HUES48 (cell line): ENCODE data around the gene CXorf49.
"Not testable (repeated sequence)": the region's sequence is repeated elsewhere in the genome, so short reads cannot be mapped to it uniquely, and the experiment has no call there.

Experiments used
- H3K27ac ChIP-seq: one replicate; pipeline ENCODE4 v1.7.0; 2013; ENCODE audit warnings: low read depth, low read length, inconsistent platforms
- H3K27me3 ChIP-seq: 2 replicates; pipeline ENCODE4 v1.6.1; 2013; ENCODE audit warnings: mild to moderate bottlenecking, low read length; ENCODE audit not compliant: control insufficient read depth, insufficient read depth
- H3K36me3 ChIP-seq: 2 replicates; pipeline ENCODE4 v1.6.1; 2013; ENCODE audit warnings: low read length; ENCODE audit not compliant: control insufficient read depth, insufficient read depth
- H3K4me1 ChIP-seq: 2 replicates; pipeline ENCODE4 v1.6.1; 2013; ENCODE audit warnings: mild to moderate bottlenecking, low read length; ENCODE audit not compliant: control insufficient read depth, insufficient read depth
- H3K4me3 ChIP-seq: 2 replicates; pipeline ENCODE4 v1.5.1; 2013; ENCODE audit warnings: mild to moderate bottlenecking, low read depth, low read length
- H3K9ac ChIP-seq: 2 replicates; pipeline ENCODE4 v1.6.1; 2013; ENCODE audit warnings: mild to moderate bottlenecking, low read depth, low read length, moderate library complexity
- H3K9me3 ChIP-seq: 2 replicates; pipeline ENCODE4 v1.6.1; 2013; ENCODE audit warnings: low read length; ENCODE audit not compliant: control insufficient read depth, insufficient read depth

CXorf49 gene

GRCh38 chrX:71699023-71699344, 19.1 kb downstream of the CXorf49 start:
- not testable (repeated sequence) for H3K4me3 ChIP-seq, H3K36me3 ChIP-seq, H3K9ac ChIP-seq, H3K27ac ChIP-seq, H3K9me3 ChIP-seq, H3K27me3 ChIP-seq, H3K4me1 ChIP-seq

DNA sequence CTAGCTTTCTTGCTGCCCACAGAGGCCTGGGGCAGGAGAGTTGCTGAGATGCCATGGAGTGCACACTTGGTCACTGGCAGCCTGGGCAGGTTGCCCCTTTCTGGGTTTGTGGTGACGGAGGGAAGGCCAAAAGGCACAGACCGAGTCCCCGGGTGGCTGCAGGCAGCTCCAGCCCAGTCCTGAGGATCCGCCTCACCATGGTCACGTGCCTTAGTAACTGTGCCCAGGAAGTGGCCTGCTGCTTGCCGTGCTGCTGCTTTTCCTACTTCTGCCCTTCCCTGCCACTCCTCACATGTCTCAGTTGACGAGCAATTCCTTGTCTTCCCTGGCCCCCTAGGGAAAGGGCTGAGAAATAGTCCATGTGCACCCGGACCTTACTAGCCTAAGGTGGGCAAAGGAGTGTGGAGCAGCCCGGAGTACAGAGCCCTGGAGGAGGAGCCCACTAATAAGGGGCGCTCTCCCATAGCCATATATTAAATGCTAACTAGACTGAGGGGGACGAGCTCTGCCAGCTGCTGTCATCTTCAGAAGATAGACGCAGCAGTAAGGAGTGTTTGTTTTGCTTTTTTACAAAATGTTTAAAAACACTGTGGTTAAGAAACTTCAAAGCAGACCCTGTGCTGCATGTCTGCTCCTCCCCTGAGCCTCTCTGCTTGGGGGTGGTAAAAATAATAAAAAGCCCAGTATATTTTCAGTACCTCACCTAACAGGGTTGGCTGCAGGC, 19.6 kb downstream of the CXorf49 start:
- H3K9me3 ChIP-seq = not testable (repeated sequence)

GRCh38 chrX:71697466-71698298, 20.4 kb downstream of the CXorf49 start:
- H3K36me3 ChIP-seq, H3K27ac ChIP-seq, H3K9me3 ChIP-seq, H3K27me3 ChIP-seq, H3K4me3 ChIP-seq, H3K9ac ChIP-seq, H3K4me1 ChIP-seq: not testable (repeated sequence)

More for the DNA sequence above, 19.6 kb downstream of the CXorf49 start:
- H3K9ac ChIP-seq, H3K4me1 ChIP-seq, H3K27me3 ChIP-seq, H3K27ac ChIP-seq, H3K4me3 ChIP-seq, H3K36me3 ChIP-seq: not testable (repeated sequence)

DNA sequence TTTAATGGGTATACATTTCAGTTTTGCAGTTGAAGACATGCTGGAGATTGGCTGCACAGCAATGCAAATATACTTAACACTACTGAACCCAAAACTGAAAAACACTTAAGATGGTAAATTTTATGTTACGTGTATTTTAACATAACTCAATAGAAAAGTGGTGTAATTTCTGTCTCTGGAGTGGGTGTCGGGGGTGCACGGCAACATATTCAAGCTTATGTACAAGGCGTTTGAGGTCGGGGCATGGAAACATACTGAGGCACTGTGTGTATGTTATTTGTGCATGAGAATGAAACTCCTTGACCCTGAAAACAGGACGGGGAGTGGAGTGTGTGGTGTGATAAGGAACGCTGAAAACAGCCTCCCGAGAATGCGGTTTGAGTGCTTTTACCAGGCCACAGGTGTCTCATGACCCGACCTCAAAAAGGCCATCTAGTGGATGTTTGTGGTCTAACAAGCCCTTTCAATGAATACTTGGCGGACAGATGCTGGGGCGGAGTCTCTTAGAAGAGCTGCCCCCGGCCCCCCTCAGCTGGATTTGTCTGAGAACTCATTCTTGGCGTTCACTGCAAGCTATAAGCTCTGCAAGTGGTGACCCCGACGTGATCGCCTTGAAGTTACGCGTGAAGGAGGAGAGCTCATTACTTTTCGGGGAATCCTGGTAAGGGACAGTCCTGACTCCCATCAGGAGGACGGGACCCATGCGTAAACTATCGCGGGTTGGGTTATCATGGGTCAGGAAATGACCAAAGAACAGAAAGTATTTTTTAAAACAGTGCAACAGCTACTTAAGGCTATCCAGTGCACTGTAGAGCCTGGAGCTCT, 21.2 kb downstream of the CXorf49 start:
- not testable (repeated sequence) for H3K4me1 ChIP-seq, H3K9me3 ChIP-seq, H3K27me3 ChIP-seq, H3K9ac ChIP-seq, H3K4me3 ChIP-seq, H3K36me3 ChIP-seq, H3K27ac ChIP-seq

GRCh38 chrX:71679575-71680207, 38.4 kb downstream of the CXorf49 start:
- Histone ChIP-seq H3K27ac (no peak overlapping the region), H3K4me3 (no peak overlapping the region), H3K4me1 (no peaks in the 10 kb centered on the region), H3K9ac (no peak overlapping the region), H3K27me3 (no peaks in the 10 kb centered on the region), H3K36me3 (no peaks in the 10 kb centered on the region), H3K9me3 (peaks cover 17% of the 10 kb centered on the region)

GRCh38 chrX:71677195-71677594, 40.9 kb downstream of the CXorf49 start:
- H3K9me3 ChIP-seq = peaks cover 30% of the 10 kb centered on the region
- H3K9ac ChIP-seq, H3K36me3 ChIP-seq, H3K27me3 ChIP-seq, H3K4me3 ChIP-seq, H3K4me1 ChIP-seq, H3K27ac ChIP-seq: not testable (repeated sequence)

DNA sequence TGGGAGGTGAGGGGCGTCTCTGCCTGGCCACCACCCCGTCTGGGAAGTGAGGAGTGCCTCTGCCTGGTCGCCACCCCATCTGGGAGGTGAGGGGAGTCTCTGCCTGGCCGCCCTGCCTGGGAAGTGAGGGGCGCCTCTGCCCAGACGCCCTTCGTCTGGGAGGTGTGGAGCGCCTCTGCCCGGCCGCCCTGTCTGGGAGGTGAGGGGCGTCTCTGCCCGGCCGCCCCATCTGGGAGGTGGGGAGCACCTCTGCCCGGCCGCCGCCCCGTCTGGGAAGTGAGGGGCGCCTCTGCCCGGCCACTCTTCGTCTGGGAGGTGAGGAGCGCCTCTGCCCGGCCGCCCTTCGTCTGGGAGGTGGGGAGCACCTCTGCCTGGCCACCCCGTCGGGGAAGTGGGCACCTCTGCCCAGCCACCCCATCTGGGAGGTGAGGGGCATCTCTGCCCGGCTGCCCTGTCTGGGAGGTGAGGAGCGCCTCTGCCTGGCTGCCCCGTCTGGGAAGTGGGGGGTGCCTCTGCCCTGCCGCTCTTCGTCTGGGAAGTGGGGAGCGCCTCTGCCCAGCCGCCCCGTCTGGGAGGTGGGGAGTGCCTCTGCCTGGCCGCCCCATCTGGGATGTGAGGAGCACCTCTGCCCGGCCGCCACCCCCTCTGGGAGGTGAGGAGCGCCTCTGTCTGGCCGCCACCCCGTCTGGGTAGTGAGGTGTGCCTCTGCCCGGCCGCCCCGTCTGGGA, 41.9 kb downstream of the CXorf49 start:
- not testable (repeated sequence) for H3K4me3 ChIP-seq, H3K9ac ChIP-seq, H3K36me3 ChIP-seq, H3K4me1 ChIP-seq, H3K27ac ChIP-seq, H3K27me3 ChIP-seq
- peaks cover 27% of the 10 kb centered on the region for H3K9me3 ChIP-seq

GRCh38 chrX:71675636-71676035, 42.4 kb downstream of the CXorf49 start:
- not testable (repeated sequence) for H3K27me3 ChIP-seq, H3K27ac ChIP-seq, H3K36me3 ChIP-seq

GRCh38 chrX:71671938-71672337, 46.1 kb downstream of the CXorf49 start:
- Histone ChIP-seq H3K4me3 (no peak overlapping the region), H3K36me3 (no peaks in the 10 kb centered on the region), H3K9me3 (peaks cover 25% of the 10 kb centered on the region), H3K4me1 (no peaks in the 10 kb centered on the region), H3K27ac (no peak overlapping the region), H3K27me3 (no peaks in the 10 kb centered on the region), H3K9ac (no peak overlapping the region)

More at GRCh38 chrX:71675636-71676035, 42.4 kb downstream of the CXorf49 start:
- H3K4me3 ChIP-seq, H3K9ac ChIP-seq, H3K4me1 ChIP-seq: not testable (repeated sequence)
- peaks cover 22% of the 10 kb centered on the region for H3K9me3 ChIP-seq

- no peaks in the 10 kb centered on the region for H3K27me3 ChIP-seq
- H3K9ac ChIP-seq = no peak overlapping the region
- H3K36me3 ChIP-seq = no peaks in the 10 kb centered on the region
- H3K4me1 ChIP-seq = no peaks in the 10 kb centered on the region
- H3K4me3 ChIP-seq = no peak overlapping the region
- H3K27ac ChIP-seq = no peak overlapping the region
- H3K9me3 ChIP-seq = peaks cover 32% of the 10 kb centered on the region
Measured at GRCh38 chrX:71671043-71671780, 46.9 kb downstream of the CXorf49 start.
